CD14-positive monocyte (primary cell): ENCODE data around the gene KCNH3. TPM values are rescaled to one million over a fixed set of nuclear protein-coding genes. Genes with fewer than 3 reads are reported as not detected.

Source experiments
- DNase-seq, 3 donors: peaks; one replicate each; pipeline ENCODE4 v3.0.0-alpha.2; 2011 to 2022
- H2AFZ ChIP-seq: 2 replicates; pipeline ENCODE4 v1.6.0; 2012; ENCODE audit warnings: mild to moderate bottlenecking, low read depth, low read length, inconsistent platforms; ENCODE audit not compliant: insufficient read depth, poor library complexity, severe bottlenecking
- H3K27ac ChIP-seq, 2 donors: 1 replicate in 1 of 2; 2 replicates in 1 of 2; pipeline ENCODE4 v1.5.1; 2012 to 2013; ENCODE audit warnings: low read length in 2 of 2, control low read depth in 1 of 2, inconsistent platforms in 1 of 2, low read depth in 1 of 2, mild to moderate bottlenecking in 1 of 2
- H3K27me3 ChIP-seq, 2 donors: one replicate each; pipeline versions ENCODE4 v1.6.0 to v1.6.1; 2011 to 2013; ENCODE audit warnings: low read length in 2 of 2; ENCODE audit not compliant: control insufficient read depth in 2 of 2, insufficient read depth in 2 of 2
- H3K36me3 ChIP-seq, 2 donors: replicated peaks in 1 of 2; 1 replicate in 1 of 2; 2 replicates in 1 of 2; pipeline versions ENCODE4 v1.5.1 to v1.6.1; 2012 to 2013; ENCODE audit warnings: low read length in 2 of 2, control low read depth in 1 of 2, inconsistent platforms in 1 of 2, mild to moderate bottlenecking in 1 of 2; ENCODE audit not compliant: insufficient read depth in 2 of 2, control insufficient read depth in 1 of 2
- H3K4me1 ChIP-seq, 2 donors: 1 replicate in 1 of 2; 2 replicates in 1 of 2; pipeline versions ENCODE4 v1.5.1 to v1.6.1; 2012 to 2013; ENCODE audit warnings: low read length in 2 of 2, control low read depth in 1 of 2, inconsistent platforms in 1 of 2, mild to moderate bottlenecking in 1 of 2, moderate library complexity in 1 of 2; ENCODE audit not compliant: insufficient read depth in 2 of 2, control insufficient read depth in 1 of 2
- H3K4me2 ChIP-seq: replicated peaks from 2 replicates; pipeline ENCODE3; 2012; ENCODE audit warnings: low read length, moderate library complexity, mild to moderate bottlenecking; ENCODE audit not compliant: poor library complexity, severe bottlenecking; ENCODE audit errors: extremely low read depth
- H3K4me3 ChIP-seq, 3 experiments: fragments of 200-600 bp in 1 of 3; sonication (generic) in 1 of 3; replicated peaks in 1 of 3; 1 replicate in 2 of 3; 2 replicates in 1 of 3; pipeline ENCODE4 v1.5.1; 2011 to 2013; ENCODE audit warnings: low read length in 3 of 3, mild to moderate bottlenecking in 3 of 3, control low read depth in 2 of 3, low read depth in 2 of 3, inconsistent platforms in 1 of 3, moderate library complexity in 1 of 3
- H3K79me2 ChIP-seq: 2 replicates; pipeline ENCODE4 v1.6.0; 2012; ENCODE audit warnings: mild to moderate bottlenecking, control low read depth, inconsistent platforms, low read length, moderate library complexity; ENCODE audit not compliant: insufficient read depth
- H3K9ac ChIP-seq: 2 replicates; pipeline ENCODE4 v1.6.0; 2017; ENCODE audit warnings: low read length, mild to moderate bottlenecking; ENCODE audit not compliant: insufficient read depth, poor library complexity, severe bottlenecking
- H3K9me3 ChIP-seq, 2 donors: replicated peaks in 1 of 2; 1 replicate in 1 of 2; 2 replicates in 1 of 2; pipeline versions ENCODE4 v1.5.1 to v1.6.1; 2012 to 2013; ENCODE audit warnings: low read length in 2 of 2, control low read depth in 1 of 2; ENCODE audit not compliant: control insufficient read depth in 1 of 2, insufficient read depth in 1 of 2
- H4K20me1 ChIP-seq: 2 replicates; pipeline ENCODE4 v1.6.0; 2012; ENCODE audit warnings: mild to moderate bottlenecking, low read length, control low read depth, moderate library complexity; ENCODE audit not compliant: insufficient read depth
- H3K27ac Mint-ChIP-seq, 7 donors: one replicate each; pipeline ENCODE4 v1.8.0; 2020; ENCODE audit warnings: mild to moderate bottlenecking in 7 of 7, mixed read lengths in 7 of 7, moderate library complexity in 6 of 7, inconsistent platforms in 2 of 7
- H3K27me3 Mint-ChIP-seq, 3 donors: one replicate each; pipeline ENCODE4 v1.8.0; 2021 to 2022; ENCODE audit warnings: low read depth in 3 of 3, mild to moderate bottlenecking in 3 of 3, mixed read lengths in 3 of 3, moderate library complexity in 3 of 3, inconsistent platforms in 1 of 3
- H3K36me3 Mint-ChIP-seq, 2 donors: one replicate each; pipeline ENCODE4 v1.8.0; 2020; ENCODE audit warnings: mixed read lengths in 2 of 2, inconsistent platforms in 1 of 2, mild to moderate bottlenecking in 1 of 2
- H3K4me1 Mint-ChIP-seq: one replicate; pipeline ENCODE4 v1.8.0; 2020; ENCODE audit warnings: mild to moderate bottlenecking, mixed read lengths
- H3K4me3 Mint-ChIP-seq, 2 donors: one replicate each; pipeline ENCODE4 v1.8.0; 2020; ENCODE audit warnings: mild to moderate bottlenecking in 2 of 2, mixed read lengths in 2 of 2, moderate library complexity in 1 of 2
- H3K9me3 Mint-ChIP-seq, 7 donors: one replicate each; pipeline ENCODE4 v1.8.0; 2020 to 2022; ENCODE audit warnings: mixed read lengths in 7 of 7, mild to moderate bottlenecking in 6 of 7, moderate library complexity in 6 of 7, inconsistent platforms in 2 of 7
- WGBS: methylation state at CpG from one replicate; pipeline ENCODE4 v1.1.5; 2013; ENCODE audit warnings: missing lambda C conversion rate; ENCODE audit not compliant: insufficient coverage; 5-methylcytosine and 5-hydroxymethylcytosine counted together
- intact Hi-C, 2 donors: fragments of 100-400 bp; cut with micrococcal nuclease; formaldehyde crosslinking; loops; one replicate each; pipeline versions ENCODE4 v1.15.0 to v1.15.1; 2023
- polyA minus RNA-seq: library from RNA; depleted of rRNA, polyadenylated mRNA; stranded (reverse); fragments of >200 nt; gene quantifications from 2 replicates; pipeline ENCODE4 v1.2.3, GENCODE V29; 2012
- polyA plus RNA-seq, 3 donors: library from polyadenylated mRNA; depleted of rRNA in 1 of 3; unstranded in 2 of 3; stranded (reverse) in 1 of 3; fragments of 300-500 nt in 2 of 3; fragments of >200 nt in 1 of 3; fragmentation: Illumina TruSeq in 2 of 3; gene quantifications; 1 replicate in 2 of 3; 2 replicates in 1 of 3; pipeline ENCODE4 v1.2.3, GENCODE V29; 2012 to 2021
- total RNA-seq, 12 experiments: library from RNA in 1 of 12; stranded (reverse) in 1 of 12; fragments of 120-200 nt in 1 of 12; gene quantifications; one replicate each; pipeline ENCODE4 v1.2.4 and lab custom pipeline; 2013 to 2026; ENCODE audit warnings: mixed read lengths in 6 of 12, inconsistent platforms in 1 of 12
- TF ChIP-seq, protein P1 (sequence below): fragments of 200-600 bp; IDR thresholded peaks from one replicate; pipeline ENCODE4 v1.8.0; 2022; ENCODE audit warnings: antibody characterized with exemption, mild to moderate bottlenecking

Gene KCNH3, protein sequence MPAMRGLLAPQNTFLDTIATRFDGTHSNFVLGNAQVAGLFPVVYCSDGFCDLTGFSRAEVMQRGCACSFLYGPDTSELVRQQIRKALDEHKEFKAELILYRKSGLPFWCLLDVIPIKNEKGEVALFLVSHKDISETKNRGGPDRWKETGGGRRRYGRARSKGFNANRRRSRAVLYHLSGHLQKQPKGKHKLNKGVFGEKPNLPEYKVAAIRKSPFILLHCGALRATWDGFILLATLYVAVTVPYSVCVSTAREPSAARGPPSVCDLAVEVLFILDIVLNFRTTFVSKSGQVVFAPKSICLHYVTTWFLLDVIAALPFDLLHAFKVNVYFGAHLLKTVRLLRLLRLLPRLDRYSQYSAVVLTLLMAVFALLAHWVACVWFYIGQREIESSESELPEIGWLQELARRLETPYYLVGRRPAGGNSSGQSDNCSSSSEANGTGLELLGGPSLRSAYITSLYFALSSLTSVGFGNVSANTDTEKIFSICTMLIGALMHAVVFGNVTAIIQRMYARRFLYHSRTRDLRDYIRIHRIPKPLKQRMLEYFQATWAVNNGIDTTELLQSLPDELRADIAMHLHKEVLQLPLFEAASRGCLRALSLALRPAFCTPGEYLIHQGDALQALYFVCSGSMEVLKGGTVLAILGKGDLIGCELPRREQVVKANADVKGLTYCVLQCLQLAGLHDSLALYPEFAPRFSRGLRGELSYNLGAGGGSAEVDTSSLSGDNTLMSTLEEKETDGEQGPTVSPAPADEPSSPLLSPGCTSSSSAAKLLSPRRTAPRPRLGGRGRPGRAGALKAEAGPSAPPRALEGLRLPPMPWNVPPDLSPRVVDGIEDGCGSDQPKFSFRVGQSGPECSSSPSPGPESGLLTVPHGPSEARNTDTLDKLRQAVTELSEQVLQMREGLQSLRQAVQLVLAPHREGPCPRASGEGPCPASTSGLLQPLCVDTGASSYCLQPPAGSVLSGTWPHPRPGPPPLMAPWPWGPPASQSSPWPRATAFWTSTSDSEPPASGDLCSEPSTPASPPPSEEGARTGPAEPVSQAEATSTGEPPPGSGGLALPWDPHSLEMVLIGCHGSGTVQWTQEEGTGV
- total RNA-seq (2013) = 4.8 TPM
- polyA plus RNA-seq = 10 to 100 TPM in 1 of 3 donors, 1 to 10 TPM in 2; 1.3 to 18.2 (median 3.3) TPM
- polyA minus RNA-seq = 3.7 and 3.9 TPM in 2 replicates
- total RNA-seq (lab: John Stamatoyannopoulos, UW) = 1.7 to 13.1 (median 9.2) reads per million in 11 experiments

DNA sequence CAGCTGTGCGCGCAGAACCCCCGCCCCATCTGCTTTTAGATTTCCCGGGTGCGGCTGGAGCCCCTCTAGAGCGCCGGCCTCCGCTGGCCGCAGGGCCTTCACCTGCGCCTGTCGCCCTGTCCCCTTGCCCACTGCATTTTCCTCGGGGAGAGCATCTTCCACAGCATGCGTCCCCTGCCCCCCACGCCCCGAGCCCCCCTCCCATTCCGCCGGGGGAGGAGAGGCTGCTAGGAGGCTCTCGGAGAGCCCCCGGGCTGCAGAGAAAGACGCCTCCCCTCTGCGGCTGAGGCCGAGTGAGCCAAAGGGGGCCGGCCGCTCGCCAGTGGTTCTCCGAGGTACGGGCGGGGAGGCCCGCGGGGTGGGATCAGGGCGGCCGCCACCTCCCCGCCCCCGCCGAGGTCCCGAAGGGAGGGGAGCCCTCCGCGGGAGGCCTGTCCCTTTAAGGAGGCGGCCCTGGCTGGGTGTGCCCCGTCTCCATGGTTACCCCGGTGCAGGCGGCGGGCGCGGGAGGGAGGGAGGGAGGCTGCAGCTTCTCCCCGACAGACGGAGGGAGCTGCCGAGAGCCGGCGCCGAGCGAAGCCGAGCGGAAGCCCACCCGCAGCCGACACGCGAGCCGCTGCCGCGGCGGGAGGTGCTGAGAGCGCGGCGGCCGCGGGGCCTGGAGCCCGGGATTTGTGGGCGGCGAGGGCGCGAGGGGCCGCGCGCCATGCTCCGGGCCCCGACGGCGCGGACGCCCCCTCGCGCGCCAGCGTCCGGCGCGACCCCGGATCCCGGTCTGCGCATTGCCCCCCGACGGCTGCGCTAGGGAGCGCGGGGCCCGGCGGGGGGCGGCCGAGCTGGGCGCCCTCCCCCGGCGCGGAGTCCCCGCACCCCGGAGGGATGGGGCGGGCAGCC lies at the start of gene KCNH3:
KCNH3 (plus strand) TSS at position 521 of the 894 bp plus-strand sequence. CDS start 387 bp downstream, outside the sequence.
- no peak within 1 kb of the TSS for H3K27ac ChIP-seq
- WGBS = 2% methylated on average over 98 of the region's 107 CpGs
- intact Hi-C loops = no loop called here

More for the DNA sequence above, at the start of gene KCNH3:
- H3K9ac ChIP-seq = peak within 1 kb of the TSS; percentile 49
- peaks cover 0 to 5% of the 10 kb centered on the region in 2 donors for H3K9me3 ChIP-seq
- peak within 1 kb of the TSS; percentile 82 to 89 for H3K4me3 Mint-ChIP-seq
- peaks cover 13% of the 10 kb centered on the region for H4K20me1 ChIP-seq
- H2AFZ ChIP-seq = peak within 1 kb of the TSS; percentile 77
- TF ChIP-seq, protein P1, sequence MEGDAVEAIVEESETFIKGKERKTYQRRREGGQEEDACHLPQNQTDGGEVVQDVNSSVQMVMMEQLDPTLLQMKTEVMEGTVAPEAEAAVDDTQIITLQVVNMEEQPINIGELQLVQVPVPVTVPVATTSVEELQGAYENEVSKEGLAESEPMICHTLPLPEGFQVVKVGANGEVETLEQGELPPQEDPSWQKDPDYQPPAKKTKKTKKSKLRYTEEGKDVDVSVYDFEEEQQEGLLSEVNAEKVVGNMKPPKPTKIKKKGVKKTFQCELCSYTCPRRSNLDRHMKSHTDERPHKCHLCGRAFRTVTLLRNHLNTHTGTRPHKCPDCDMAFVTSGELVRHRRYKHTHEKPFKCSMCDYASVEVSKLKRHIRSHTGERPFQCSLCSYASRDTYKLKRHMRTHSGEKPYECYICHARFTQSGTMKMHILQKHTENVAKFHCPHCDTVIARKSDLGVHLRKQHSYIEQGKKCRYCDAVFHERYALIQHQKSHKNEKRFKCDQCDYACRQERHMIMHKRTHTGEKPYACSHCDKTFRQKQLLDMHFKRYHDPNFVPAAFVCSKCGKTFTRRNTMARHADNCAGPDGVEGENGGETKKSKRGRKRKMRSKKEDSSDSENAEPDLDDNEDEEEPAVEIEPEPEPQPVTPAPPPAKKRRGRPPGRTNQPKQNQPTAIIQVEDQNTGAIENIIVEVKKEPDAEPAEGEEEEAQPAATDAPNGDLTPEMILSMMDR = no peak
- peaks cover 41 to 69% (median 45%) of the 10 kb centered on the region in 3 donors for H3K27me3 Mint-ChIP-seq
- peaks cover 0 to 6% (median 2%) of the 10 kb centered on the region in 7 donors for H3K9me3 Mint-ChIP-seq
- H3K27ac Mint-ChIP-seq = peak within 1 kb of the TSS in 3 of 7 donors; percentile 37 to 46 (median 46)
- H3K4me1 ChIP-seq = peaks cover 45 to 51% of the 10 kb centered on the region in 2 donors
- DNase-seq = peak; percentile 64 to 67 (median 67)
- peak within 1 kb of the TSS; percentile 50 to 80 (median 62) for H3K4me3 ChIP-seq
- H3K36me3 ChIP-seq = no peaks in the 10 kb centered on the region
- peaks cover 47% of the 10 kb centered on the region for H3K4me1 Mint-ChIP-seq
- H3K27me3 ChIP-seq = peaks cover 3 to 49% of the 10 kb centered on the region in 2 donors
- peaks cover 11 to 18% of the 10 kb centered on the region in 2 donors for H3K36me3 Mint-ChIP-seq
- no peaks in the 10 kb centered on the region for H3K79me2 ChIP-seq
- H3K4me2 ChIP-seq = peak within 1 kb of the TSS; percentile 99
